Measurements from ENCODE around the gene MPP4. TPM values are rescaled to one million over a fixed set of nuclear protein-coding genes. Genes with fewer than 3 reads are reported as not detected.

The MPP4 gene
- polyA plus RNA-seq, 4 donors: 0.04 to 0.09 TPM; not detected in 2

DNA sequence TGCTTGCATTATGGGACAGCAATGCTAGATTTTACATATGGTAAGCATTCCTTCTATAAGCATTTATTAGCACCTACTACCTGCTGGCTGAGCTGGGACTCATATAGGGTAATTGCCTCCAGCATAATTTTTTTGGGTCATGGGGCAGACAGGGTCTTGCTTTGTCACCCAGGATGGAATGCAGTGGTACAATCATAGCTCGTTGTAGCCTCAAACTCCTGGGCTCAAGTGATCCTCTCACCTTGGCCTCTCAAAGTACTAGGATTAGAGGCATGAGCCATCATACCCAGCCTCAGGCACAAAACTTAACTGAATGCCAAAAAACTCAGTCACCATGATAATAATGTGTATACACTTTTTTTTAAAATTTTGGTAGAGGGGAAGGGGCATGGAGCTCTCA, 90.4 kb downstream of the MPP4 start:
- 75 to 86% (median 81%) methylated on average over 1 of the region's 1 CpG for WGBS, 3 donors
- Histone ChIP-seq H3K4me3 (ENCODE audit: low read depth in 1 of 3, low read length in 3 of 3) (no peak overlapping the region), H3K4me1 (ENCODE audit: control insufficient read depth in 3 of 3, insufficient read depth in 2 of 3, low read depth in 1 of 3, low read length in 2 of 3) (no peaks in the 10 kb centered on the region), H3K27me3 (ENCODE audit: control insufficient read depth in 3 of 3, insufficient read depth in 3 of 3, low read length in 3 of 3) (no peaks in the 10 kb centered on the region), H3K27ac (ENCODE audit: low read depth in 1 of 3, low read length in 2 of 3) (no peak overlapping the region), H3K36me3 (ENCODE audit: control insufficient read depth in 3 of 3, insufficient read depth in 2 of 3, low read depth in 1 of 3, low read length in 3 of 3) (no peaks in the 10 kb centered on the region), H3K9me3 (ENCODE audit: control insufficient read depth in 2 of 2, insufficient read depth in 1 of 2, low read depth in 1 of 2, low read length in 1 of 2) (peaks cover 0 to 3% of the 10 kb centered on the region in 2 donors)
- DNase-seq (no peak), FAIRE-seq (no peak)

DNA sequence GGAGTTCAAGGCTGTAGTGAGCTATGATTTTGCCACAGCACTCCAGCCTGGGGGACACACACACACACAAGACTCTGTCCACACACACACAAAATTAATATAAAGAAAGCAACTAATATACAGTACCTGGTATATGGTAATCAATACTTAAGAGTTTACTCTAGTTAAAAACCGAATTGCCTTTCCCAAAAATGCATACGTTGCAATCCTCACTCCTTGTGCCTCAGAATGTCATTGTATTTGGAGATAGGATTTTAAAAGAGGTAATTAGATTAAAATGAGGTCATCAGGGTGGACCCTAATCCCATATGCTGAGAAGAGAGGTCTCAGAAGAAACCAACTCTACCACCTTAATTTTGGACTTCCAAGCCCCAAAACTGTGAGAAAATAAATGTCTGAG, 90.9 kb downstream of the MPP4 start:
- WGBS, 3 donors: 74 to 80% (median 75%) methylated on average over 2 of the region's 2 CpGs
- FAIRE-seq: no peak

DNA sequence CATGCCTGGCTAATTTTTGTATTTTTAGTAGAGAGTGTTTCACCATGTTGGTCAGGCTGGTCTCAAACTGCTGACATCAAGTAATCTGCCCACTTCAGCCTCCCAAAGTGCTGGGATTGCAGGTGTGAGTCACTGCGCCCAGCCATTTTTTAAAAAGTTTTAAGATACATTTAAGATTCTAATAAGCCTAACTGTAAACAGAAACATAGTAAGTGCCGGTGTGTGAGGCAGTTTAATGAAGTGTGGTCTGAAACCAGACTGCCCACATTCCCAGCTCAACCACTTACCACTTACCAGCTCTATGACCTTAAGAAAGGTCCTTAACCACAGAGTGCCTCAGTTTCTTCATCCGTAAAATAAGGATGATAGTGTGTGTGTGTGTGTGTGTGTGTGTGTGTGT, 97.5 kb downstream of the MPP4 start:
- 84 to 88% (median 86%) methylated on average over 3 of the region's 3 CpGs for WGBS, 3 donors
- peaks cover 0 to 2% of the 10 kb centered on the region in 2 donors for H3K9me3 ChIP-seq (ENCODE audit: control insufficient read depth in 2 of 2, insufficient read depth in 1 of 2, low read depth in 1 of 2, low read length in 1 of 2)
- H3K27me3 ChIP-seq (ENCODE audit: control insufficient read depth in 3 of 3, insufficient read depth in 3 of 3, low read length in 3 of 3): peaks cover 0 to 2% (median 0%) of the 10 kb centered on the region in 3 donors
- DNase-seq (no peak), FAIRE-seq (no peak)
- H3K36me3 ChIP-seq (ENCODE audit: control insufficient read depth in 3 of 3, insufficient read depth in 2 of 3, low read depth in 1 of 3, low read length in 3 of 3): no peaks in the 10 kb centered on the region
- H3K4me1 ChIP-seq (ENCODE audit: control insufficient read depth in 3 of 3, insufficient read depth in 2 of 3, low read depth in 1 of 3, low read length in 2 of 3): no peaks in the 10 kb centered on the region
- no peak overlapping the region for H3K4me3 ChIP-seq (ENCODE audit: low read depth in 1 of 3, low read length in 3 of 3)
- no peak overlapping the region for H3K27ac ChIP-seq (ENCODE audit: low read depth in 1 of 3, low read length in 2 of 3)

More for the DNA sequence above, 90.9 kb downstream of the MPP4 start:
- Histone ChIP-seq H3K27ac (ENCODE audit: low read depth in 1 of 3, low read length in 2 of 3) (no peak overlapping the region), H3K9me3 (ENCODE audit: control insufficient read depth in 2 of 2, insufficient read depth in 1 of 2, low read depth in 1 of 2, low read length in 1 of 2) (no peaks in the 10 kb centered on the region), H3K27me3 (ENCODE audit: control insufficient read depth in 3 of 3, insufficient read depth in 3 of 3, low read length in 3 of 3) (no peaks in the 10 kb centered on the region), H3K36me3 (ENCODE audit: control insufficient read depth in 3 of 3, insufficient read depth in 2 of 3, low read depth in 1 of 3, low read length in 3 of 3) (no peaks in the 10 kb centered on the region), H3K4me1 (ENCODE audit: control insufficient read depth in 3 of 3, insufficient read depth in 2 of 3, low read depth in 1 of 3, low read length in 2 of 3) (no peaks in the 10 kb centered on the region), H3K4me3 (ENCODE audit: low read depth in 1 of 3, low read length in 3 of 3) (no peak overlapping the region)
- DNase-seq: no peak

DNA sequence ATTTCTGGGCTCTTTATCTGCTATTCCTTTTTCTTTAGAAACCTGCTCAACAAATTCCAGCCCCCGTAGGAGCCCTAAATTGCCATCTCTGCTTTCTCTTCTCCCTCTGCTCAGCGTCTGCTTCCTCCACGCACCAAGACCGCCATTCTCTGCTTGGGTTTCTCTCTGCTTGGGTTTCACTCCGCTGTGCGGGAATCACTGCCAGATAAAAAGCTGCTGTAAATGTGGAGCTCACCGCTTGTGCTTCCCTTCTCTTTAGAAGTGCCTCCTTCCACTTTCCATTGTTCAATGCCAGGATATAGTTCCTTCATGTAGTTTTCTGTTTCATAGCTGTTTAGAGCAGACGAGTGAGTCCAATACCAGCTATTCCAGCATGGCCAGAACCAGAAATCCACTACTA, 101.0 kb downstream of the MPP4 start:
- H3K36me3 ChIP-seq (ENCODE audit: control insufficient read depth in 3 of 3, insufficient read depth in 2 of 3, low read depth in 1 of 3, low read length in 3 of 3): no peaks in the 10 kb centered on the region
- peaks cover 0 to 2% of the 10 kb centered on the region in 2 donors for H3K9me3 ChIP-seq (ENCODE audit: control insufficient read depth in 2 of 2, insufficient read depth in 1 of 2, low read depth in 1 of 2, low read length in 1 of 2)
- WGBS, 3 donors: 65 to 83% (median 67%) methylated on average over 8 of the region's 8 CpGs
- DNase-seq (no peak), FAIRE-seq (no peak)
- peaks cover 0 to 2% (median 0%) of the 10 kb centered on the region in 3 donors for H3K27me3 ChIP-seq (ENCODE audit: control insufficient read depth in 3 of 3, insufficient read depth in 3 of 3, low read length in 3 of 3)
- H3K27ac ChIP-seq (ENCODE audit: low read depth in 1 of 3, low read length in 2 of 3): no peak overlapping the region
- H3K4me1 ChIP-seq (ENCODE audit: control insufficient read depth in 3 of 3, insufficient read depth in 2 of 3, low read depth in 1 of 3, low read length in 2 of 3): no peaks in the 10 kb centered on the region
- no peak overlapping the region for H3K4me3 ChIP-seq (ENCODE audit: low read depth in 1 of 3, low read length in 3 of 3)

Other genes with a start within 250 kb of the MPP4 start
- gene TRAK2, start 247.2 kb downstream of the MPP4 start, polyA plus RNA-seq: 10 to 100 TPM; 13.4 to 36.1 (median 21.5) TPM
- 100 to 1,000 TPM in 2 of 4 donors, 10 to 100 TPM in 2; 30.3 to 160 (median 97.6) TPM for gene STRADB, start 246.9 kb downstream of the MPP4 start, polyA plus RNA-seq
- gene TMEM237, start 55.1 kb downstream of the MPP4 start, polyA plus RNA-seq: 10 to 100 TPM in 1 of 4 donors, 1 to 10 TPM in 2, under 1 TPM in 1; under 0.01 to 12.4 (median 4.5) TPM
- 10 to 100 TPM in 2 of 4 donors, 1 to 10 TPM in 2; 8.4 to 34.0 (median 10.8) TPM for gene ALS2, start 82.3 kb upstream of the MPP4 start, polyA plus RNA-seq
- gene CDK15, start 107.9 kb upstream of the MPP4 start, polyA plus RNA-seq: 1 to 10 TPM in 1 of 4 donors, under 1 TPM in 2, not detected in 1; 0.52 to 1.2 (median 0.54) TPM

Data from small intestine (tissue), 7 donors.